ENCODE data around the gene HDAC9.

GRCh38 chr7:18497800-18498199 is 2.3 kb downstream of the HDAC9 start:
- TF ChIP-seq, protein P1, sequence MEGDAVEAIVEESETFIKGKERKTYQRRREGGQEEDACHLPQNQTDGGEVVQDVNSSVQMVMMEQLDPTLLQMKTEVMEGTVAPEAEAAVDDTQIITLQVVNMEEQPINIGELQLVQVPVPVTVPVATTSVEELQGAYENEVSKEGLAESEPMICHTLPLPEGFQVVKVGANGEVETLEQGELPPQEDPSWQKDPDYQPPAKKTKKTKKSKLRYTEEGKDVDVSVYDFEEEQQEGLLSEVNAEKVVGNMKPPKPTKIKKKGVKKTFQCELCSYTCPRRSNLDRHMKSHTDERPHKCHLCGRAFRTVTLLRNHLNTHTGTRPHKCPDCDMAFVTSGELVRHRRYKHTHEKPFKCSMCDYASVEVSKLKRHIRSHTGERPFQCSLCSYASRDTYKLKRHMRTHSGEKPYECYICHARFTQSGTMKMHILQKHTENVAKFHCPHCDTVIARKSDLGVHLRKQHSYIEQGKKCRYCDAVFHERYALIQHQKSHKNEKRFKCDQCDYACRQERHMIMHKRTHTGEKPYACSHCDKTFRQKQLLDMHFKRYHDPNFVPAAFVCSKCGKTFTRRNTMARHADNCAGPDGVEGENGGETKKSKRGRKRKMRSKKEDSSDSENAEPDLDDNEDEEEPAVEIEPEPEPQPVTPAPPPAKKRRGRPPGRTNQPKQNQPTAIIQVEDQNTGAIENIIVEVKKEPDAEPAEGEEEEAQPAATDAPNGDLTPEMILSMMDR (IDR thresholded peaks at IDR 0.05): no peak
- TF ChIP-seq POLR2A (IDR thresholded peaks at IDR 0.05): no peak

Data from adrenal gland (tissue), 5 donors.